ENCODE measurements around the gene ELAVL2. TPM values are rescaled to one million over a fixed set of nuclear protein-coding genes. Genes with fewer than 3 reads are reported as not detected.

The ELAVL2 gene
- total RNA-seq, 8 experiments from 2014 or later = 0.15 to 368 (median 179) TPM

GRCh38 chr9:23750808-23751207, 75.2 kb downstream of the ELAVL2 start:
- ATAC-seq (replicated peaks in 6 of 8) = no peak
- Histone ChIP-seq H3K27ac (no peak overlapping the region), H3K4me3 (no peak overlapping the region), H3K4me1 (replicated peaks in 1 of 2) (peaks cover 0 to 11% of the 10 kb centered on the region in 2 donors)
- in situ Hi-C loops (cut with MboI; ENCODE audit: low pct_unique_long_range_greater_than_20kb in 2 of 9, low sequenced_read_pairs in 9 of 9, unreplicated experiment in 9 of 9) = no loop called here
- 14 to 100% (median 82%) methylated on average over 2 to 3 of the region's 3 CpGs; no CpG with 5 or more reads in 1 of the 10 experiments for WGBS, 10 experiments

- in situ Hi-C loops (cut with MboI; ENCODE audit: low pct_unique_long_range_greater_than_20kb in 2 of 9, low sequenced_read_pairs in 9 of 9, unreplicated experiment in 9 of 9) = no loop called here
- Histone ChIP-seq H3K27ac (no peak overlapping the region), H3K4me3 (no peak overlapping the region), H3K4me1 (replicated peaks in 1 of 2) (peaks cover 0 to 19% of the 10 kb centered on the region in 2 donors)
- no peak for ATAC-seq (replicated peaks in 6 of 8)
- WGBS, 10 experiments = 11 to 100% (median 78%) methylated on average over 1 to 5 of the region's 5 CpGs; no CpG with 5 or more reads in 1 of the 10 experiments
These were observed 78.7 kb downstream of the ELAVL2 start for GRCh38 chr9:23747088-23748075.

- H3K27ac ChIP-seq = no peak overlapping the region
- no peak for ATAC-seq (replicated peaks in 6 of 8)
These were observed 79.7 kb downstream of the ELAVL2 start for GRCh38 chr9:23746317-23746716.

GRCh38 chr9:23743036-23743435, 83.0 kb downstream of the ELAVL2 start:
- no peak for ATAC-seq (replicated peaks in 6 of 8)

More at GRCh38 chr9:23746317-23746716, 79.7 kb downstream of the ELAVL2 start:
- in situ Hi-C loops (cut with MboI; ENCODE audit: low pct_unique_long_range_greater_than_20kb in 2 of 9, low sequenced_read_pairs in 9 of 9, unreplicated experiment in 9 of 9) = no loop called here
- H3K4me1 ChIP-seq (replicated peaks in 1 of 2) = peaks cover 6 to 26% of the 10 kb centered on the region in 2 donors
- WGBS, 10 experiments = 0 to 93% (median 50%) methylated on average over 1 to 2 of the region's 2 CpGs; no CpG with 5 or more reads in 2 of the 10 experiments
- H3K4me3 ChIP-seq = no peak overlapping the region

GRCh38 chr9:23741351-23741750, 84.7 kb downstream of the ELAVL2 start:
- WGBS, 10 experiments = 0 to 60% (median 25%) methylated on average over 1 of the region's 1 CpG; no CpG with 5 or more reads in 4 of the 10 experiments
- Histone ChIP-seq H3K4me3 (no peak overlapping the region), H3K27ac (no peak overlapping the region), H3K4me1 (replicated peaks in 1 of 2) (peaks cover 22 to 40% of the 10 kb centered on the region in 2 donors)
- ATAC-seq (replicated peaks in 6 of 8) = no peak
- in situ Hi-C loops (cut with MboI; ENCODE audit: low pct_unique_long_range_greater_than_20kb in 2 of 9, low sequenced_read_pairs in 9 of 9, unreplicated experiment in 9 of 9) = no loop called here

More at GRCh38 chr9:23743036-23743435, 83.0 kb downstream of the ELAVL2 start:
- in situ Hi-C loops (cut with MboI; ENCODE audit: low pct_unique_long_range_greater_than_20kb in 2 of 9, low sequenced_read_pairs in 9 of 9, unreplicated experiment in 9 of 9) = no loop called here
- 7 to 100% (median 80%) methylated on average over 1 to 3 of the region's 3 CpGs; no CpG with 5 or more reads in 2 of the 10 experiments for WGBS, 10 experiments
- Histone ChIP-seq H3K27ac (no peak overlapping the region), H3K4me1 (replicated peaks in 1 of 2) (peaks cover 16 to 39% of the 10 kb centered on the region in 2 donors), H3K4me3 (no peak overlapping the region)

GRCh38 chr9:23740531-23740930, 85.5 kb downstream of the ELAVL2 start:
- 0 to 100% (median 65%) methylated on average over 1 to 2 of the region's 2 CpGs; no CpG with 5 or more reads in 1 of the 10 experiments for WGBS, 10 experiments
- H3K27ac ChIP-seq = no peak overlapping the region
- no peak overlapping the region for H3K4me3 ChIP-seq
- H3K4me1 ChIP-seq (replicated peaks in 1 of 2) = peaks cover 22 to 40% of the 10 kb centered on the region in 2 donors
- no peak for ATAC-seq (replicated peaks in 6 of 8)
- in situ Hi-C loops (cut with MboI; ENCODE audit: low pct_unique_long_range_greater_than_20kb in 2 of 9, low sequenced_read_pairs in 9 of 9, unreplicated experiment in 9 of 9) = no loop called here

GRCh38 chr9:23739753-23740152, 86.3 kb downstream of the ELAVL2 start:
- ATAC-seq (replicated peaks in 6 of 8) = no peak
- H3K27ac ChIP-seq = no peak overlapping the region
- H3K4me3 ChIP-seq = no peak overlapping the region
- in situ Hi-C loops (cut with MboI; ENCODE audit: low pct_unique_long_range_greater_than_20kb in 2 of 9, low sequenced_read_pairs in 9 of 9, unreplicated experiment in 9 of 9) = no loop called here
- WGBS, 10 experiments = 0 to 100% (median 83%) methylated on average over 1 to 3 of the region's 3 CpGs; no CpG with 5 or more reads in 2 of the 10 experiments
- H3K4me1 ChIP-seq (replicated peaks in 1 of 2) = peaks cover 22 to 37% of the 10 kb centered on the region in 2 donors

- 60 to 100% (median 87%) methylated on average over 1 to 5 of the region's 5 CpGs; no CpG with 5 or more reads in 3 of the 10 experiments for WGBS, 10 experiments
- in situ Hi-C loops (cut with MboI; ENCODE audit: low pct_unique_long_range_greater_than_20kb in 2 of 9, low sequenced_read_pairs in 9 of 9, unreplicated experiment in 9 of 9) = no loop called here
- Histone ChIP-seq H3K4me1 (replicated peaks in 1 of 2) (peaks cover 21 to 25% of the 10 kb centered on the region in 2 donors), H3K27ac (no peak overlapping the region), H3K4me3 (no peak overlapping the region)
- no peak for ATAC-seq (replicated peaks in 6 of 8)
These were observed 89.7 kb downstream of the ELAVL2 start for GRCh38 chr9:23736293-23736692.

GRCh38 chr9:23733495-23734078, 92.5 kb downstream of the ELAVL2 start:
- H3K4me3 ChIP-seq = no peak overlapping the region
- 25 to 100% (median 48%) methylated on average over 1 to 2 of the region's 2 CpGs; no CpG with 5 or more reads in 3 of the 10 experiments for WGBS, 10 experiments
- in situ Hi-C loops (cut with MboI; ENCODE audit: low pct_unique_long_range_greater_than_20kb in 2 of 9, low sequenced_read_pairs in 9 of 9, unreplicated experiment in 9 of 9) = no loop called here
- H3K4me1 ChIP-seq (replicated peaks in 1 of 2) = peaks cover 4 to 17% of the 10 kb centered on the region in 2 donors
- no peak overlapping the region for H3K27ac ChIP-seq
- ATAC-seq (replicated peaks in 6 of 8) = no peak

- no peak overlapping the region for H3K4me3 ChIP-seq
- ATAC-seq (replicated peaks in 6 of 8) = no peak
- WGBS, 10 experiments = 17 to 94% (median 72%) methylated on average over 2 to 3 of the region's 3 CpGs; no CpG with 5 or more reads in 1 of the 10 experiments
- no peak overlapping the region for H3K27ac ChIP-seq
- H3K4me1 ChIP-seq (replicated peaks in 1 of 2) = peaks cover 0 to 7% of the 10 kb centered on the region in 2 donors
- in situ Hi-C loops (cut with MboI; ENCODE audit: low pct_unique_long_range_greater_than_20kb in 2 of 9, low sequenced_read_pairs in 9 of 9, unreplicated experiment in 9 of 9) = no loop called here
These were observed 94.7 kb downstream of the ELAVL2 start for GRCh38 chr9:23731353-23731752.

- no peak for ATAC-seq (replicated peaks in 6 of 8)
- in situ Hi-C loops (cut with MboI; ENCODE audit: low pct_unique_long_range_greater_than_20kb in 2 of 9, low sequenced_read_pairs in 9 of 9, unreplicated experiment in 9 of 9) = no loop called here
- 0 to 100% (median 88%) methylated on average over 1 to 2 of the region's 2 CpGs for WGBS, 10 experiments
- Histone ChIP-seq H3K4me3 (no peak overlapping the region), H3K27ac (no peak overlapping the region), H3K4me1 (replicated peaks in 1 of 2) (peaks cover 0 to 7% of the 10 kb centered on the region in 2 donors)
These were observed 95.7 kb downstream of the ELAVL2 start for GRCh38 chr9:23730364-23730763.

- Histone ChIP-seq H3K4me1 (replicated peaks in 1 of 2) (peaks cover 0 to 14% of the 10 kb centered on the region in 2 donors), H3K4me3 (no peak overlapping the region), H3K27ac (no peak overlapping the region)
- in situ Hi-C loops (cut with MboI; ENCODE audit: low pct_unique_long_range_greater_than_20kb in 2 of 9, low sequenced_read_pairs in 9 of 9, unreplicated experiment in 9 of 9) = no loop called here
- WGBS, 10 experiments = 0 to 100% (median 94%) methylated on average over 1 to 2 of the region's 2 CpGs; no CpG with 5 or more reads in 3 of the 10 experiments
- ATAC-seq (replicated peaks in 6 of 8) = no peak
These were observed 97.3 kb downstream of the ELAVL2 start for GRCh38 chr9:23728736-23729135.

Measured in motor neuron (in vitro differentiated cells).